SK-N-SH (cell line): ENCODE measurements around the gene KCNJ9. TPM values are rescaled to one million over a fixed set of nuclear protein-coding genes. Genes with fewer than 3 reads are reported as not detected.

Source experiments
- CTCF ChIA-PET: fragments of 300-600, 350-600 bp; formaldehyde crosslinking; extraction: SDS; loops from one replicate; lab custom pipeline; 2021; lab: Yijun Ruan, JAX
- POLR2A ChIA-PET: fragments of 350-600 bp; sonication (Branson Sonifier 250); formaldehyde crosslinking; extraction: SDS; loops from one replicate; lab custom pipeline; 2020; ENCODE audit warnings: antibody characterized with exemption, inconsistent platforms; lab: Yijun Ruan, JAX
- DNase-seq: peaks from one replicate; pipeline ENCODE4 v3.0.0; 2012
- H2AFZ ChIP-seq: fragments of 200-600 bp; sonication (generic); 2 replicates; pipeline ENCODE4 v1.8.1; 2016; ENCODE audit warnings: antibody characterized with exemption, mild to moderate bottlenecking, low read depth
- H3F3A ChIP-seq: fragments of 200-600 bp; sonication (generic); replicated peaks from 2 replicates; pipeline ENCODE3; 2016; ENCODE audit warnings: antibody characterized with exemption, mild to moderate bottlenecking; ENCODE audit not compliant: insufficient read depth
- H3K27ac ChIP-seq, 2 experiments: fragments of 200-500 bp in 1 of 2; fragments of 200-600 bp in 1 of 2; sonication (Bioruptor generic) in 1 of 2; sonication (generic), shearing (Covaris generic) in 1 of 2; 2 replicates each; pipeline versions ENCODE4 v1.5.1 to v1.6.1; 2014 to 2016; ENCODE audit warnings: low read depth in 2 of 2, inconsistent platforms in 1 of 2, low read length in 1 of 2, mild to moderate bottlenecking in 1 of 2, mixed read lengths in 1 of 2
- H3K27me3 ChIP-seq: fragments of 200-600 bp; sonication (generic), shearing (Covaris generic); 2 replicates; pipeline ENCODE4 v1.6.1; 2016; ENCODE audit warnings: mixed run types; ENCODE audit not compliant: insufficient read depth
- H3K36me3 ChIP-seq, 2 experiments: fragments of 200-500 bp in 1 of 2; fragments of 200-600 bp in 1 of 2; sonication (Bioruptor generic) in 1 of 2; sonication (generic) in 1 of 2; replicated peaks in 1 of 2; 2 replicates each; pipeline versions ENCODE3 to v1.5.1; 2014 to 2016; ENCODE audit warnings: low read length in 1 of 2, mild to moderate bottlenecking in 1 of 2; ENCODE audit not compliant: insufficient read depth in 2 of 2, control insufficient read depth in 1 of 2
- H3K4me1 ChIP-seq, 2 experiments: fragments of 200-500 bp in 1 of 2; fragments of 200-600 bp in 1 of 2; sonication (Bioruptor generic) in 1 of 2; sonication (generic), shearing (Covaris generic) in 1 of 2; 2 replicates each; pipeline versions ENCODE4 v1.5.1 to v1.6.1; 2014 to 2016; ENCODE audit warnings: low read depth in 1 of 2, low read length in 1 of 2, mixed run types in 1 of 2; ENCODE audit not compliant: insufficient read depth in 2 of 2, control insufficient read depth in 1 of 2
- H3K4me2 ChIP-seq: fragments of 200-600 bp; sonication (generic), shearing (Covaris generic); 2 replicates; pipeline ENCODE4 v1.6.1; 2017; ENCODE audit warnings: mixed run types
- H3K4me3 ChIP-seq, 2 experiments: fragments of 200-500 bp in 1 of 2; fragments of 200-600 bp in 1 of 2; sonication (Bioruptor generic) in 1 of 2; sonication (generic), shearing (Covaris generic) in 1 of 2; 2 replicates each; pipeline versions ENCODE4 v1.5.1 to v1.8.1; 2014 to 2016; ENCODE audit warnings: low read depth in 2 of 2, inconsistent platforms in 1 of 2, low read length in 1 of 2, mild to moderate bottlenecking in 1 of 2, mixed read lengths in 1 of 2, moderate library complexity in 1 of 2
- H3K79me2 ChIP-seq: fragments of 200-600 bp; sonication (generic); 2 replicates; pipeline ENCODE4 v1.8.1; 2017; ENCODE audit warnings: mild to moderate bottlenecking; ENCODE audit not compliant: insufficient read depth
- H3K9ac ChIP-seq: fragments of 200-600 bp; sonication (generic); 2 replicates; pipeline ENCODE4 v1.6.1; 2017; ENCODE audit warnings: mixed run types
- H3K9me2 ChIP-seq: fragments of 200-600 bp; sonication (generic); 2 replicates; pipeline ENCODE4 v1.6.1; 2017; ENCODE audit warnings: mixed run types
- H3K9me3 ChIP-seq: fragments of 200-600 bp; sonication (generic); 2 replicates; pipeline ENCODE4 v1.6.1; 2017; ENCODE audit warnings: mixed run types, mild to moderate bottlenecking, moderate library complexity
- H4K20me1 ChIP-seq: fragments of 200-600 bp; sonication (generic); 2 replicates; pipeline ENCODE4 v1.6.1; 2017; ENCODE audit warnings: mild to moderate bottlenecking, mixed run types; ENCODE audit not compliant: insufficient read depth
- CTCF ChIP-seq: fragments of 200-600 bp; sonication (generic); IDR thresholded peaks from 2 replicates; pipeline ENCODE4 v1.6.1; 2017; ENCODE audit warnings: antibody characterized with exemption, mild to moderate bottlenecking, moderate library complexity
- FOXM1 ChIP-seq: IDR thresholded peaks from 2 replicates; pipeline ENCODE4 v1.4.0; 2012; ENCODE audit warnings: low read depth, mild to moderate bottlenecking
- NFIC ChIP-seq: IDR thresholded peaks from 2 replicates; pipeline ENCODE4 v1.4.0; 2012; ENCODE audit warnings: borderline replicate concordance
- RCOR1 ChIP-seq: fragments of 150-350 bp; IDR thresholded peaks from 2 replicates; pipeline ENCODE4 v1.6.1; 2017; ENCODE audit warnings: antibody characterized with exemption, low read length
- SMC3 ChIP-seq: IDR thresholded peaks from 2 replicates; pipeline ENCODE4 v1.6.1; 2012; ENCODE audit warnings: low read depth, low read length, improper control_type of control experiment
- TEAD4 ChIP-seq: IDR thresholded peaks from 2 replicates; pipeline ENCODE4 v1.4.0; 2012; ENCODE audit warnings: mild to moderate bottlenecking, borderline replicate concordance; ENCODE audit not compliant: insufficient read depth
- USF2 ChIP-seq: fragments of 150-350 bp; IDR thresholded peaks from 2 replicates; pipeline ENCODE4 v1.6.1; 2017; ENCODE audit warnings: antibody characterized with exemption, low read length, low read depth, borderline replicate concordance
- WGBS: methylation state at CpG from one replicate; pipeline ENCODE4 v1.1.6; 2017; ENCODE audit warnings: low lambda C conversion rate; 5-methylcytosine and 5-hydroxymethylcytosine counted together
- polyA plus RNA-seq, 3 experiments: library from polyadenylated mRNA; depleted of rRNA; stranded (reverse); fragments of >200 nt; gene quantifications; 2 replicates each; pipeline ENCODE4 v1.2.3, GENCODE V29; 2012
- TF ChIP-seq, protein P1 (sequence below): IDR thresholded peaks from 2 replicates; pipeline ENCODE4; 2012
- TF ChIP-seq, protein P2 (sequence below): IDR thresholded peaks from 2 replicates; pipeline ENCODE4 v1.4.0; 2012; ENCODE audit warnings: low read depth, borderline replicate concordance
- TF ChIP-seq, protein P3 (sequence below): fragments of 150-350 bp; IDR thresholded peaks from 2 replicates; pipeline ENCODE4 v1.6.1; 2016; ENCODE audit warnings: mild to moderate bottlenecking, low read depth, low read length

Gene KCNJ9
- polyA plus RNA-seq, 1 of the 3 experiments (the other 2 are of a cell fraction), result 0.02 TPM

DNA sequence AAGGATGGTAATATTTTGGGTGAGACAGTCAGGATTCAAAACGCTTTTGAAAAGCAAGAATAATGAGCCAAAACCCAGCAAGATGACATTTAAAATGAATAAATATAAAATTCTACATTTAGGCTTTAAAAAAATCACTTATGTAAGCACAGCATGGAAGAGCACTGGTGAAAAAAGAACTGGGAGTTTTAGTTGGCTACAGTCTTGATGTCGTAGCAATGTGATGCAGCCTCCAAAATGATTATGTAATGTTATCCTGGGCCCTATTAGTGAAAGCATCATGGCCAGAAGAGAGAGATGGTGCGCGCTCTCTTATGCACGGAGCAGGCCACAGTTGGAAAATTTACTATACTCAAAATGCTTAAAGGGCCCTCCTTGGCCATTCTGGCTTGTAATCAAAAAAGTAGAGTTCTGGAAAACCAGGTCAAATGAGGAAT lies 5.1 kb downstream of the KCNJ9 start:
- no peak overlapping the region for H3K27ac ChIP-seq
- H3K4me2 ChIP-seq, result no peak overlapping the region
- POLR2A ChIA-PET, result interaction anchor here (0.7 to 1.7 kb wide), 2 partner anchors 12 to 56 kb away, joined by 3 to 5 read pairs; partner anchors contain the start of gene IGSF8
- CTCF ChIA-PET, result interaction anchor here (0.7 to 8.2 kb wide), 25 partner anchors 8 to 292 kb away, joined by 3 to 132 read pairs (median 8); partner anchors contain the start of genes CASQ1, IGSF8 and KCNJ10
- H3K27me3 ChIP-seq, result peaks cover 16% of the 10 kb centered on the region; the same call in 1 of the 2 replicates
- H4K20me1 ChIP-seq, result no peaks in the 10 kb centered on the region
- no peaks in the 10 kb centered on the region for H3K9me3 ChIP-seq
- H2AFZ ChIP-seq, result no peak overlapping the region
- no peaks in the 10 kb centered on the region for H3K9me2 ChIP-seq
- peaks cover 0 to 8% of the 10 kb centered on the region in 2 experiments; a peak in 1 of 4 replicates for H3K4me1 ChIP-seq
- no peak overlapping the region for H3K9ac ChIP-seq
- no peak overlapping the region for H3K4me3 ChIP-seq
- TF ChIP-seq, protein P1, sequence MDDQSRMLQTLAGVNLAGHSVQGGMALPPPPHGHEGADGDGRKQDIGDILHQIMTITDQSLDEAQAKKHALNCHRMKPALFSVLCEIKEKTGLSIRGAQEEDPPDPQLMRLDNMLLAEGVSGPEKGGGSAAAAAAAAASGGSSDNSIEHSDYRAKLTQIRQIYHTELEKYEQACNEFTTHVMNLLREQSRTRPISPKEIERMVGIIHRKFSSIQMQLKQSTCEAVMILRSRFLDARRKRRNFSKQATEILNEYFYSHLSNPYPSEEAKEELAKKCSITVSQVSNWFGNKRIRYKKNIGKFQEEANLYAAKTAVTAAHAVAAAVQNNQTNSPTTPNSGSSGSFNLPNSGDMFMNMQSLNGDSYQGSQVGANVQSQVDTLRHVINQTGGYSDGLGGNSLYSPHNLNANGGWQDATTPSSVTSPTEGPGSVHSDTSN, result no peak
- TF ChIP-seq RCOR1 (no peak), NFIC (no peak), SMC3 (no peak), FOXM1 (no peak), USF2 (no peak), TEAD4 (no peak), CTCF (no peak)
- TF ChIP-seq, protein P2, sequence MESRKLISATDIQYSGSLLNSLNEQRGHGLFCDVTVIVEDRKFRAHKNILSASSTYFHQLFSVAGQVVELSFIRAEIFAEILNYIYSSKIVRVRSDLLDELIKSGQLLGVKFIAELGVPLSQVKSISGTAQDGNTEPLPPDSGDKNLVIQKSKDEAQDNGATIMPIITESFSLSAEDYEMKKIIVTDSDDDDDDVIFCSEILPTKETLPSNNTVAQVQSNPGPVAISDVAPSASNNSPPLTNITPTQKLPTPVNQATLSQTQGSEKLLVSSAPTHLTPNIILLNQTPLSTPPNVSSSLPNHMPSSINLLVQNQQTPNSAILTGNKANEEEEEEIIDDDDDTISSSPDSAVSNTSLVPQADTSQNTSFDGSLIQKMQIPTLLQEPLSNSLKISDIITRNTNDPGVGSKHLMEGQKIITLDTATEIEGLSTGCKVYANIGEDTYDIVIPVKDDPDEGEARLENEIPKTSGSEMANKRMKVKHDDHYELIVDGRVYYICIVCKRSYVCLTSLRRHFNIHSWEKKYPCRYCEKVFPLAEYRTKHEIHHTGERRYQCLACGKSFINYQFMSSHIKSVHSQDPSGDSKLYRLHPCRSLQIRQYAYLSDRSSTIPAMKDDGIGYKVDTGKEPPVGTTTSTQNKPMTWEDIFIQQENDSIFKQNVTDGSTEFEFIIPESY, result no peak
- TF ChIP-seq, protein P3, sequence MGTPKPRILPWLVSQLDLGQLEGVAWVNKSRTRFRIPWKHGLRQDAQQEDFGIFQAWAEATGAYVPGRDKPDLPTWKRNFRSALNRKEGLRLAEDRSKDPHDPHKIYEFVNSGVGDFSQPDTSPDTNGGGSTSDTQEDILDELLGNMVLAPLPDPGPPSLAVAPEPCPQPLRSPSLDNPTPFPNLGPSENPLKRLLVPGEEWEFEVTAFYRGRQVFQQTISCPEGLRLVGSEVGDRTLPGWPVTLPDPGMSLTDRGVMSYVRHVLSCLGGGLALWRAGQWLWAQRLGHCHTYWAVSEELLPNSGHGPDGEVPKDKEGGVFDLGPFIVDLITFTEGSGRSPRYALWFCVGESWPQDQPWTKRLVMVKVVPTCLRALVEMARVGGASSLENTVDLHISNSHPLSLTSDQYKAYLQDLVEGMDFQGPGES, result no peak
- WGBS, result 77% methylated on average over 5 of the region's 5 CpGs
- DNase-seq, result no peak
- H3K79me2 ChIP-seq, result no peaks in the 10 kb centered on the region
- peaks cover 0 to 2% of the 10 kb centered on the region in 2 experiments for H3K36me3 ChIP-seq
- H3F3A ChIP-seq, result no peaks in the 10 kb centered on the region
